Epithelial cell of esophagus (primary cell): Measurements from ENCODE around the gene VPREB3.

Experiments
- DNase-seq: peaks from one replicate; pipeline ENCODE4 v3.0.0; 2010; ENCODE audit warnings: low read depth
- H3K4me3 ChIP-seq: 2 replicates; pipeline ENCODE4 v1.5.1; 2011; ENCODE audit warnings: mild to moderate bottlenecking, low read length, control low read depth
- CTCF ChIP-seq: IDR thresholded peaks from 2 replicates; pipeline ENCODE4 v1.5.1; 2011; ENCODE audit warnings: low read depth, mild to moderate bottlenecking, low read length, control low read depth, inconsistent platforms; ENCODE audit not compliant: insufficient read depth; ENCODE audit errors: missing control alignments

The VPREB3 gene

GRCh38 chr22:23777776-23778576 is 23.8 kb upstream of the VPREB3 start:
- H3K4me3 ChIP-seq: no peak overlapping the region
- TF ChIP-seq CTCF: no peak
- DNase-seq: no peak

- no peak for TF ChIP-seq CTCF
These were observed 21.7 kb upstream of the VPREB3 start for GRCh38 chr22:23775779-23776375.

GRCh38 chr22:23774922-23775436 is 20.8 kb upstream of the VPREB3 start:
- no peak for DNase-seq
- H3K4me3 ChIP-seq: no peak overlapping the region
- TF ChIP-seq CTCF: no peak

More at GRCh38 chr22:23775779-23776375, 21.7 kb upstream of the VPREB3 start:
- no peak overlapping the region for H3K4me3 ChIP-seq
- DNase-seq: no peak

GRCh38 chr22:23774114-23774921 is 20.1 kb upstream of the VPREB3 start:
- DNase-seq: no peak
- H3K4me3 ChIP-seq: no peak overlapping the region
- TF ChIP-seq CTCF: no peak

- DNase-seq: no peak
- H3K4me3 ChIP-seq: no peak overlapping the region
- TF ChIP-seq CTCF: no peak
These were observed 19.4 kb upstream of the VPREB3 start for GRCh38 chr22:23773483-23774113.

GRCh38 chr22:23772649-23773473 is 18.6 kb upstream of the VPREB3 start, which contains the start of gene MMP11:
MMP11 (plus strand) TSS chr22:23772849; CDS start chr22:23772871, 22 bp downstream.
- no peak for TF ChIP-seq CTCF
- DNase-seq: peak; percentile 17
- peak within 1 kb of the TSS; percentile 32 for H3K4me3 ChIP-seq
